ENCODE measurements around the gene TMEM128.
"Not testable (repeated sequence)": the region's sequence is repeated elsewhere in the genome, so short reads cannot be mapped to it uniquely, and the experiment has no call there.

Gene TMEM128

GRCh38 chr4:4195354-4195753 is 52.7 kb downstream of the TMEM128 start:
- no peak overlapping the region for H3K4me3 ChIP-seq (ENCODE audit: low read depth, low read length)
- no peak for TF ChIP-seq CTCF (IDR thresholded peaks at IDR 0.05; ENCODE audit: control insufficient read depth, extremely low read depth, insufficient read depth)
- no peak for DNase-seq (ENCODE audit: low read depth)

GRCh38 chr4:4188557-4188956 is 59.5 kb downstream of the TMEM128 start:
- H3K4me3 ChIP-seq (ENCODE audit: low read depth, low read length); DNase-seq (ENCODE audit: low read depth): not testable (repeated sequence)

Measured in LNCaP clone FGC (cell line).